A673 (cell line): Measurements from ENCODE around the gene CLDN12. TPM values are rescaled to one million over a fixed set of nuclear protein-coding genes. Genes with fewer than 3 reads are reported as not detected.

ENCODE experiments used
- BruUV-seq: library from RNA; stranded (reverse); fragments of 400-500 nt; replicated peaks from 2 replicates; lab custom pipeline; 2021; lab: Mats Ljungman, UMichigan
- CTCF ChIA-PET: fragments of 300-600 bp; sonication (Branson Sonifier 250); formaldehyde crosslinking; loops from one replicate; lab custom pipeline; 2022; ENCODE audit warnings: antibody characterized with exemption; lab: Charles Lee
- POLR2A ChIA-PET: fragments of 300-600 bp; sonication (Branson Sonifier 250); formaldehyde crosslinking; loops from one replicate; lab custom pipeline; 2022; ENCODE audit warnings: antibody characterized with exemption; ENCODE audit not compliant: low non-redundant PET; lab: Charles Lee
- DNase-seq: peaks from one replicate; pipeline ENCODE4 v3.0.0-alpha.2; 2015; ENCODE audit warnings: low spot score
- H3K27ac ChIP-seq: fragments of 200-600 bp; sonication (generic); 2 replicates; pipeline ENCODE4 v1.5.1; 2016; ENCODE audit warnings: mixed run types, low read depth, mild to moderate bottlenecking, mixed read lengths, antibody characterized with exemption, low read length; ENCODE audit not compliant: poor library complexity, severe bottlenecking
- H3K27me3 ChIP-seq: fragments of 200-600 bp; sonication (generic); replicated peaks from 2 replicates; pipeline ENCODE4 v1.6.1; 2017; ENCODE audit warnings: mixed run types, low read depth, mild to moderate bottlenecking, mixed read lengths, antibody characterized with exemption, low read length; ENCODE audit not compliant: insufficient read depth, poor library complexity
- H3K36me3 ChIP-seq: fragments of 200-600 bp; sonication (generic); 2 replicates; pipeline ENCODE4 v1.6.1; 2016; ENCODE audit warnings: mixed run types, mild to moderate bottlenecking, mixed read lengths, antibody characterized with exemption, low read length; ENCODE audit not compliant: insufficient read depth, poor library complexity, severe bottlenecking
- H3K4me1 ChIP-seq: fragments of 200-600 bp; sonication (generic); 2 replicates; pipeline ENCODE4 v1.6.1; 2017; ENCODE audit warnings: mixed run types, mild to moderate bottlenecking, mixed read lengths, antibody characterized with exemption, low read length; ENCODE audit not compliant: insufficient read depth, poor library complexity, severe bottlenecking
- H3K4me3 ChIP-seq: fragments of 200-600 bp; sonication (generic); 2 replicates; pipeline ENCODE4 v1.5.1; 2016; ENCODE audit warnings: low read depth, mixed run types, mild to moderate bottlenecking, mixed read lengths, low read length; ENCODE audit not compliant: poor library complexity, severe bottlenecking
- H3K9me3 ChIP-seq: fragments of 200-600 bp; sonication (generic); 2 replicates; pipeline ENCODE4 v1.6.1; 2016; ENCODE audit warnings: mixed run types, low read depth, mild to moderate bottlenecking, mixed read lengths, antibody characterized with exemption, low read length; ENCODE audit not compliant: poor library complexity, severe bottlenecking
- CTCF ChIP-seq: fragments of 300-800, 200-600 bp; sonication (generic); conservative IDR thresholded peaks from 2 replicates; pipeline ENCODE4 v1.5.1; 2017; ENCODE audit warnings: low read depth, mild to moderate bottlenecking, antibody characterized with exemption, low read length, moderate library complexity, mixed read lengths
- EZH2 ChIP-seq: fragments of 200-600 bp; sonication (generic); IDR thresholded peaks from 2 replicates; pipeline ENCODE4 v1.6.1; 2017; ENCODE audit warnings: borderline replicate concordance, low read depth, mild to moderate bottlenecking, mixed read lengths, antibody characterized with exemption, low read length; ENCODE audit not compliant: poor library complexity, severe bottlenecking
- intact Hi-C: fragments of 100-400 bp; cut with micrococcal nuclease; formaldehyde crosslinking; loops from one replicate; pipeline ENCODE4 v1.10.0; 2022; ENCODE audit not compliant: unreplicated experiment
- total RNA-seq: library from RNA; stranded (reverse); gene quantifications from 2 replicates; pipeline ENCODE4 v1.2.3, GENCODE V29; 2021

Gene CLDN12
- total RNA-seq, 1 experiment from 2014 or later = 32.9 TPM

DNA sequence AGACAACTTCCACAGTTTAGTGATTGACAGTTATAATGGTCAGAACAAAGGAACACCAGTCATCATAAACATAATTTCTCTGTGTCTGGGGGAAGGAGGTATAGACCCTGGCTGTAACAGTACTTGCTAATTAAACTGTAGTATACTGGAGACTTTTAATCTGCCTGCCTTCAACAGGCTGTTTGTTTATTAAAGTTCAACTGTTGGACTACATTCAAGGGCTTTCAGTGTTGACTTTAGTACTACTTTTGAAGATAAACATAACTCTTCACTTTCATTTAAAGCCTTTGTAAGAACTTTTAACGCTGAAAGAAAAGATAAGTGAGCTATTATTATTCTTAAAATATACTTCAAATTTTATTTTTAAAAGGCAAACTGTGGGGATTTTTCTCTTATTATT lies 50.7 kb downstream of the CLDN12 start:
- no peak for TF ChIP-seq CTCF
- no peak for TF ChIP-seq EZH2
- BruUV-seq = no TSS peak
- ChIA-PET CTCF (no interaction called here), POLR2A (no interaction called here)
- Histone ChIP-seq H3K36me3 (no peaks in the 10 kb centered on the region), H3K4me3 (no peak overlapping the region), H3K4me1 (peaks cover 12% of the 10 kb centered on the region), H3K27ac (no peak overlapping the region), H3K27me3 (no peaks in the 10 kb centered on the region), H3K9me3 (no peaks in the 10 kb centered on the region)
- no peak for DNase-seq
- intact Hi-C loops = loop anchor here (10.0 kb wide), 1 partner anchor 291 kb away; no protein-coding TSS in a partner anchor

GRCh38 chr7:90455163-90456030 lies 52.1 kb downstream of the CLDN12 start:
- CTCF ChIA-PET = interaction anchor here (0.6 to 1.4 kb wide), 12 partner anchors 8 to 579 kb away, joined by 3 to 16 read pairs (median 4); partner anchors contain the start of gene CDK14
- peaks cover 12% of the 10 kb centered on the region for H3K4me1 ChIP-seq
- no peaks in the 10 kb centered on the region for H3K36me3 ChIP-seq
- peak overlapping the region; percentile 9 for H3K27ac ChIP-seq
- POLR2A ChIA-PET = no interaction called here
- DNase-seq = peak; percentile 76
- TF ChIP-seq EZH2 (no peak), CTCF (peak; percentile 82)
- intact Hi-C loops = loop anchor here (1.0 to 10.0 kb wide), 4 partner anchors 142 to 579 kb away; partner anchors contain the start of gene CDK14
- BruUV-seq = no TSS peak
- no peaks in the 10 kb centered on the region for H3K9me3 ChIP-seq
- H3K27me3 ChIP-seq = no peaks in the 10 kb centered on the region
- peak overlapping the region; percentile 11 for H3K4me3 ChIP-seq

DNA sequence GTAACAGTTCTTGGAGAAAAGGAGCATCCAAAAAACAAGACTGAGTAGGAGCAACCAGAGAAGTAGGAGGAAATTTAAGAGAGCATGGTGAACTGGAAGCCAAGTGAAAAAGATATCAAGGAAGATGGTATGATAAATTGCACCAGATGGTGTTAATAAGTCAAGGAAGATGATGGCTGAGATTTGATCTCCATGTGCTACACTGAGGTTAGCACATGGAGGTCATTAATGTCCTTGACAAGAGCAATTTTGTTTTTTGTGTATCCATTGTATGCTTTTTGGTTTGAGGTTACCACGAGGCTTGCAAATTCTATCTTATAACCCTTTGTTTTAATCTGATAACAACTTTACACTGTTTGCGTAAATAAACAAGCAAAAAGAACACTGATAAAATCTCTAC lies 54.8 kb downstream of the CLDN12 start:
- BruUV-seq = no TSS peak
- Histone ChIP-seq H3K27ac (no peak overlapping the region), H3K9me3 (no peaks in the 10 kb centered on the region), H3K4me1 (peaks cover 12% of the 10 kb centered on the region), H3K4me3 (no peak overlapping the region), H3K36me3 (no peaks in the 10 kb centered on the region), H3K27me3 (no peaks in the 10 kb centered on the region)
- TF ChIP-seq CTCF (no peak), EZH2 (no peak)
- POLR2A ChIA-PET = no interaction called here
- no peak for DNase-seq
- intact Hi-C loops = loop anchor here (5.0 to 10.0 kb wide), 3 partner anchors 139 to 287 kb away; partner anchors contain the start of gene CDK14
- CTCF ChIA-PET = no interaction called here
